NCI-H748 (cell line): ENCODE measurements around the gene SPART.
"Not testable (repeated sequence)": the region's sequence is repeated elsewhere in the genome, so short reads cannot be mapped to it uniquely, and the experiment has no call there.

Source experiments
- DNase-seq: peaks from one replicate; lab custom pipeline; 2025; ENCODE audit not compliant: unreplicated experiment; lab: John Stamatoyannopoulos, UW

Gene SPART

GRCh38 chr13:36323408-36323807, 22.8 kb downstream of the SPART start:
- no peak for DNase-seq

- DNase-seq, result not testable (repeated sequence)
These were observed 26.4 kb downstream of the SPART start for GRCh38 chr13:36319793-36320192.

GRCh38 chr13:36313047-36313969, 32.9 kb downstream of the SPART start:
- no peak for DNase-seq

- DNase-seq, result no peak
These were observed 35.6 kb downstream of the SPART start for GRCh38 chr13:36310417-36311108.

- DNase-seq, result no peak
These were observed 43.9 kb downstream of the SPART start for GRCh38 chr13:36302289-36302688.

- not testable (repeated sequence) for DNase-seq
These were observed 46.7 kb downstream of the SPART start for GRCh38 chr13:36299469-36299868.

- DNase-seq, result no peak
These were observed 47.6 kb downstream of the SPART start for GRCh38 chr13:36298535-36299068.

GRCh38 chr13:36297366-36298338, 48.5 kb downstream of the SPART start, which contains the start of gene CCDC169:
Gene CCDC169 (minus strand): TSS chr13:36297814. CDS start chr13:36297719, 95 bp downstream.
- peak; percentile 83 for DNase-seq

- no peak for DNase-seq
These were observed 52.1 kb downstream of the SPART start for GRCh38 chr13:36294096-36294495.

GRCh38 chr13:36293497-36293896, 52.7 kb downstream of the SPART start:
- DNase-seq, result no peak

- peak; percentile 7 for DNase-seq
These were observed 57.3 kb downstream of the SPART start for GRCh38 chr13:36288794-36289391.

GRCh38 chr13:36286006-36286405, 60.2 kb downstream of the SPART start:
- DNase-seq, result no peak

GRCh38 chr13:36282821-36283432, 63.3 kb downstream of the SPART start:
- peak; percentile 66 for DNase-seq

- peak; percentile 89 for DNase-seq
These were observed 70.8 kb downstream of the SPART start for GRCh38 chr13:36275190-36276002.

- DNase-seq, result no peak
These were observed 72.8 kb downstream of the SPART start for GRCh38 chr13:36273431-36273830.

GRCh38 chr13:36261976-36262375, 84.2 kb downstream of the SPART start:
- no peak for DNase-seq

GRCh38 chr13:36261011-36261410, 85.2 kb downstream of the SPART start:
- DNase-seq, result no peak

GRCh38 chr13:36259361-36260137, 86.6 kb downstream of the SPART start:
- no peak for DNase-seq
